Measurements from ENCODE around the gene DMRT1.

The DMRT1 gene

GRCh38 chr9:917730-918129 lies 76.2 kb downstream of the DMRT1 start:
- in situ Hi-C loops (cut with MboI; ENCODE audit: low sequenced_read_pairs) = no loop called here

GRCh38 chr9:920927-921326 lies 79.4 kb downstream of the DMRT1 start:
- in situ Hi-C loops (cut with MboI; ENCODE audit: low sequenced_read_pairs) = no loop called here

GRCh38 chr9:922171-922570 lies 80.7 kb downstream of the DMRT1 start:
- in situ Hi-C loops (cut with MboI; ENCODE audit: low sequenced_read_pairs) = no loop called here

- in situ Hi-C loops (cut with MboI; ENCODE audit: low sequenced_read_pairs) = no loop called here
These were observed 81.2 kb downstream of the DMRT1 start for GRCh38 chr9:922731-923130.

GRCh38 chr9:926976-927375 lies 85.5 kb downstream of the DMRT1 start:
- in situ Hi-C loops (cut with MboI; ENCODE audit: low sequenced_read_pairs) = no loop called here

- in situ Hi-C loops (cut with MboI; ENCODE audit: low sequenced_read_pairs) = no loop called here
These were observed 87.0 kb downstream of the DMRT1 start for GRCh38 chr9:928363-929042.

GRCh38 chr9:929719-930118 lies 88.2 kb downstream of the DMRT1 start:
- in situ Hi-C loops (cut with MboI; ENCODE audit: low sequenced_read_pairs) = no loop called here

- in situ Hi-C loops (cut with MboI; ENCODE audit: low sequenced_read_pairs) = no loop called here
These were observed 91.9 kb downstream of the DMRT1 start for GRCh38 chr9:933356-933755.

GRCh38 chr9:935348-935965 lies 94.0 kb downstream of the DMRT1 start:
- in situ Hi-C loops (cut with MboI; ENCODE audit: low sequenced_read_pairs) = no loop called here

GRCh38 chr9:942805-943580 lies 101.5 kb downstream of the DMRT1 start:
- in situ Hi-C loops (cut with MboI; ENCODE audit: low sequenced_read_pairs) = no loop called here

GRCh38 chr9:947985-948384 lies 106.5 kb downstream of the DMRT1 start:
- in situ Hi-C loops (cut with MboI; ENCODE audit: low sequenced_read_pairs) = no loop called here

- in situ Hi-C loops (cut with MboI; ENCODE audit: low sequenced_read_pairs) = no loop called here
These were observed 107.0 kb downstream of the DMRT1 start for GRCh38 chr9:948497-948896.

GRCh38 chr9:950139-950538 lies 108.6 kb downstream of the DMRT1 start:
- in situ Hi-C loops (cut with MboI; ENCODE audit: low sequenced_read_pairs) = no loop called here

- in situ Hi-C loops (cut with MboI; ENCODE audit: low sequenced_read_pairs) = no loop called here
These were observed 111.0 kb downstream of the DMRT1 start for GRCh38 chr9:952546-952945.

- in situ Hi-C loops (cut with MboI; ENCODE audit: low sequenced_read_pairs) = no loop called here
These were observed 117.6 kb downstream of the DMRT1 start for GRCh38 chr9:959105-959504.

- in situ Hi-C loops (cut with MboI; ENCODE audit: low sequenced_read_pairs) = no loop called here
These were observed 118.4 kb downstream of the DMRT1 start for GRCh38 chr9:959914-960313.

GRCh38 chr9:962023-962422 lies 120.5 kb downstream of the DMRT1 start:
- in situ Hi-C loops (cut with MboI; ENCODE audit: low sequenced_read_pairs) = no loop called here

GRCh38 chr9:965497-965896 lies 124.0 kb downstream of the DMRT1 start:
- in situ Hi-C loops (cut with MboI; ENCODE audit: low sequenced_read_pairs) = no loop called here

GRCh38 chr9:966870-967269 lies 125.4 kb downstream of the DMRT1 start:
- in situ Hi-C loops (cut with MboI; ENCODE audit: low sequenced_read_pairs) = no loop called here

GRCh38 chr9:967436-967835 lies 125.9 kb downstream of the DMRT1 start:
- in situ Hi-C loops (cut with MboI; ENCODE audit: low sequenced_read_pairs) = no loop called here

GRCh38 chr9:967903-968641 lies 126.6 kb downstream of the DMRT1 start:
- in situ Hi-C loops (cut with MboI; ENCODE audit: low sequenced_read_pairs) = no loop called here

Data from HL-60/S4 treated with retinoic acid at 250 ng/mL for 4 days and 3 days (cell line).